Central memory CD4-positive, alpha-beta T cell (primary cell): ENCODE data around the gene PTPRE.

Experiments
- DNase-seq: peaks from one replicate; pipeline ENCODE4 v3.0.0; 2022

The PTPRE gene

GRCh38 chr10:127962205-127962604, 55.3 kb downstream of the PTPRE start:
- DNase-seq, result no peak

- DNase-seq, result no peak
Observed at GRCh38 chr10:127963136-127963535, 56.2 kb downstream of the PTPRE start.

GRCh38 chr10:127964621-127965020, 57.7 kb downstream of the PTPRE start:
- DNase-seq, result no peak

GRCh38 chr10:127966875-127967274, 60.0 kb downstream of the PTPRE start:
- DNase-seq, result no peak

- DNase-seq, result no peak
Observed at GRCh38 chr10:127968027-127968441, 61.1 kb downstream of the PTPRE start.

- DNase-seq, result no peak
Observed at GRCh38 chr10:127968659-127969058, 61.8 kb downstream of the PTPRE start.

- no peak for DNase-seq
Observed at GRCh38 chr10:127971101-127971946, 64.4 kb downstream of the PTPRE start.

- no peak for DNase-seq
Observed at GRCh38 chr10:127971963-127972615, 65.2 kb downstream of the PTPRE start.

- no peak for DNase-seq
Observed at GRCh38 chr10:127972751-127973357, 66.0 kb downstream of the PTPRE start.

- DNase-seq, result no peak
Observed at GRCh38 chr10:127973791-127974311, 66.9 kb downstream of the PTPRE start.

- DNase-seq, result no peak
Observed at GRCh38 chr10:127974911-127975310, 68.0 kb downstream of the PTPRE start.

GRCh38 chr10:127976286-127976685, 69.4 kb downstream of the PTPRE start:
- no peak for DNase-seq

GRCh38 chr10:127976701-127977356, 69.9 kb downstream of the PTPRE start:
- no peak for DNase-seq

- DNase-seq, result no peak
Observed at GRCh38 chr10:127977357-127978009, 70.6 kb downstream of the PTPRE start.

GRCh38 chr10:127978481-127978880, 71.6 kb downstream of the PTPRE start:
- DNase-seq, result no peak

- no peak for DNase-seq
Observed at GRCh38 chr10:127979045-127979444, 72.1 kb downstream of the PTPRE start.

- no peak for DNase-seq
Observed at GRCh38 chr10:127979566-127979965, 72.7 kb downstream of the PTPRE start.

- no peak for DNase-seq
Observed at GRCh38 chr10:127980898-127981297, 74.0 kb downstream of the PTPRE start.

- DNase-seq, result no peak
Observed at GRCh38 chr10:127982601-127983000, 75.7 kb downstream of the PTPRE start.

GRCh38 chr10:127983344-127984100, 76.6 kb downstream of the PTPRE start:
- no peak for DNase-seq

GRCh38 chr10:127984945-127985344, 78.0 kb downstream of the PTPRE start:
- DNase-seq, result no peak
